ENCODE data around the gene RPS16.
A peak's percentile ranks its signal among the peaks of the same experiment; 100 is the strongest.

Gene RPS16

GRCh38 chr19:39422020-39422419 is 13.7 kb downstream of the RPS16 start:
- FAIRE-seq: no peak
- DNase-seq (ENCODE audit: low spot score): no peak

- DNase-seq (ENCODE audit: low spot score) (no peak), FAIRE-seq (no peak)
These were observed 15.0 kb downstream of the RPS16 start for GRCh38 chr19:39420769-39421168.

GRCh38 chr19:39419003-39419402 is 16.7 kb downstream of the RPS16 start:
- FAIRE-seq (no peak), DNase-seq (ENCODE audit: low spot score) (no peak)

GRCh38 chr19:39417463-39418181 is 18.1 kb downstream of the RPS16 start:
- no peak for FAIRE-seq
- DNase-seq (ENCODE audit: low spot score): no peak

GRCh38 chr19:39416152-39417120 is 19.3 kb downstream of the RPS16 start:
- DNase-seq (ENCODE audit: low spot score) (no peak), FAIRE-seq (no peak)

- no peak for FAIRE-seq
- DNase-seq (ENCODE audit: low spot score): no peak
These were observed 20.4 kb downstream of the RPS16 start for GRCh38 chr19:39415111-39416046.

- no peak for DNase-seq (ENCODE audit: low spot score)
These were observed 21.7 kb downstream of the RPS16 start for GRCh38 chr19:39413911-39414608.

GRCh38 chr19:39413272-39413910 is 22.4 kb downstream of the RPS16 start:
- DNase-seq (ENCODE audit: low spot score): no peak
- no peak for FAIRE-seq

More at GRCh38 chr19:39413911-39414608, 21.7 kb downstream of the RPS16 start:
- FAIRE-seq: no peak

GRCh38 chr19:39412867-39413271 is 22.9 kb downstream of the RPS16 start:
- no peak for DNase-seq (ENCODE audit: low spot score)
- no peak for FAIRE-seq

- DNase-seq (ENCODE audit: low spot score): peak; percentile 99
- peak; percentile 92 for FAIRE-seq
These were observed 23.5 kb downstream of the RPS16 start, which contains the start of gene PLEKHG2 for GRCh38 chr19:39412100-39412866. PLEKHG2 (plus strand) TSS chr19:39412669; CDS start chr19:39414087, 1,418 bp downstream.

- FAIRE-seq (no peak), DNase-seq (ENCODE audit: low spot score) (no peak)
These were observed 24.0 kb downstream of the RPS16 start for GRCh38 chr19:39411832-39412099.

- DNase-seq (ENCODE audit: low spot score) (peak; percentile 42), FAIRE-seq (no peak)
These were observed 24.5 kb downstream of the RPS16 start for GRCh38 chr19:39411081-39411831.

- DNase-seq (ENCODE audit: low spot score): no peak
- no peak for FAIRE-seq
These were observed 25.0 kb downstream of the RPS16 start for GRCh38 chr19:39410831-39411080.

GRCh38 chr19:39410017-39410830 is 25.5 kb downstream of the RPS16 start:
- DNase-seq (ENCODE audit: low spot score): no peak
- no peak for FAIRE-seq

GRCh38 chr19:39409208-39410016 is 26.3 kb downstream of the RPS16 start:
- no peak for DNase-seq (ENCODE audit: low spot score)
- FAIRE-seq: no peak

- DNase-seq (ENCODE audit: low spot score) (no peak), FAIRE-seq (no peak)
These were observed 27.1 kb downstream of the RPS16 start for GRCh38 chr19:39408392-39409207.

All from RCC 7860 (cell line).